Sigmoid colon (tissue), 7 donors: ENCODE results near the gene ZNF771. TPM values are rescaled to one million over a fixed set of nuclear protein-coding genes. Genes with fewer than 3 reads are reported as not detected.
A peak's percentile ranks its signal among the peaks of the same experiment; 100 is the strongest.

Experiments
- DNase-seq: peaks from one replicate; pipeline ENCODE4 v3.0.0-alpha.2; 2019
- H3K27ac ChIP-seq, 4 donors: fragments of 200-600 bp; sonication (generic); one replicate each; pipeline ENCODE4 v1.5.1; 2016 to 2019; ENCODE audit warnings: mild to moderate bottlenecking in 1 of 4
- H3K27me3 ChIP-seq, 3 donors: fragments of 200-600 bp; sonication (generic); one replicate each; pipeline ENCODE4 v1.5.1; 2019; ENCODE audit warnings: mild to moderate bottlenecking in 1 of 3
- H3K36me3 ChIP-seq, 4 donors: fragments of 200-600 bp; sonication (generic); one replicate each; pipeline ENCODE4 v1.5.1; 2016 to 2019
- H3K4me1 ChIP-seq, 4 donors: fragments of 200-600 bp; sonication (generic); one replicate each; pipeline ENCODE4 v1.5.1; 2017 to 2019
- H3K4me3 ChIP-seq, 4 donors: fragments of 200-600 bp; sonication (generic); one replicate each; pipeline ENCODE4 v1.5.1; 2017 to 2019; ENCODE audit warnings: mild to moderate bottlenecking in 2 of 4, moderate library complexity in 1 of 4
- H3K9me3 ChIP-seq, 4 donors: fragments of 200-600 bp in 3 of 4; sonication (generic) in 3 of 4; one replicate each; pipeline versions ENCODE4 v1.5.1 to v1.6.1; 2013 to 2019
- EP300 ChIP-seq, 4 donors: sonication (generic); formaldehyde crosslinking; IDR thresholded peaks; one replicate each; pipeline ENCODE4 v1.6.1; 2017; ENCODE audit warnings: antibody characterized with exemption in 4 of 4
- POLR2A ChIP-seq, 2 donors: fragments of 450-650 bp; IDR thresholded peaks; one replicate each; pipeline ENCODE4 v1.6.1; 2016; ENCODE audit warnings: antibody characterized with exemption in 2 of 2, mild to moderate bottlenecking in 2 of 2, moderate library complexity in 2 of 2
- POLR2AphosphoS5 ChIP-seq, 4 donors: sonication (generic); formaldehyde crosslinking; IDR thresholded peaks; one replicate each; pipeline ENCODE4 v1.6.1; 2017; ENCODE audit warnings: antibody characterized with exemption in 4 of 4
- WGBS, 2 donors: extraction: QIAGEN DNeasy Blood & Tissue Kit; methylation state at CpG; one replicate each; pipeline ENCODE4 v1.1.7; 2013; 5-methylcytosine and 5-hydroxymethylcytosine counted together
- intact Hi-C: fragments of 100-400 bp; cut with DNase I; formaldehyde crosslinking; loops from one replicate; pipeline ENCODE4 v1.15.1; 2023
- polyA plus RNA-seq, 3 donors: library from polyadenylated mRNA; stranded (reverse); fragments of 200-250 nt; gene quantifications; one replicate each; pipeline ENCODE4 v1.2.3, GENCODE V29; 2013
- total RNA-seq, 4 donors: library from RNA; depleted of rRNA; stranded (reverse); fragments of >200 nt; gene quantifications; one replicate each; pipeline ENCODE4 v1.1.0, GENCODE V29; 2016
- TF ChIP-seq, protein P1 (sequence below), 4 experiments: fragments of 450-650 bp in 3 of 4; fragments of 200-600 bp in 1 of 4; IDR thresholded peaks; one replicate each; pipeline ENCODE4 v1.5.1; 2016 to 2019; ENCODE audit warnings: antibody characterized with exemption in 4 of 4, mild to moderate bottlenecking in 3 of 4, moderate library complexity in 2 of 4
- donor health status: healthy with polysubstance abuse.
- donor health status: Bipolar disorder and iron deficiency.
- donor health status: healthy.

ZNF771 gene
- total RNA-seq (10 to 100 TPM; 17.4 to 30.7 (median 20.3) TPM), polyA plus RNA-seq (1 to 10 TPM; 2.5 to 5.2 (median 3.0) TPM)

DNA sequence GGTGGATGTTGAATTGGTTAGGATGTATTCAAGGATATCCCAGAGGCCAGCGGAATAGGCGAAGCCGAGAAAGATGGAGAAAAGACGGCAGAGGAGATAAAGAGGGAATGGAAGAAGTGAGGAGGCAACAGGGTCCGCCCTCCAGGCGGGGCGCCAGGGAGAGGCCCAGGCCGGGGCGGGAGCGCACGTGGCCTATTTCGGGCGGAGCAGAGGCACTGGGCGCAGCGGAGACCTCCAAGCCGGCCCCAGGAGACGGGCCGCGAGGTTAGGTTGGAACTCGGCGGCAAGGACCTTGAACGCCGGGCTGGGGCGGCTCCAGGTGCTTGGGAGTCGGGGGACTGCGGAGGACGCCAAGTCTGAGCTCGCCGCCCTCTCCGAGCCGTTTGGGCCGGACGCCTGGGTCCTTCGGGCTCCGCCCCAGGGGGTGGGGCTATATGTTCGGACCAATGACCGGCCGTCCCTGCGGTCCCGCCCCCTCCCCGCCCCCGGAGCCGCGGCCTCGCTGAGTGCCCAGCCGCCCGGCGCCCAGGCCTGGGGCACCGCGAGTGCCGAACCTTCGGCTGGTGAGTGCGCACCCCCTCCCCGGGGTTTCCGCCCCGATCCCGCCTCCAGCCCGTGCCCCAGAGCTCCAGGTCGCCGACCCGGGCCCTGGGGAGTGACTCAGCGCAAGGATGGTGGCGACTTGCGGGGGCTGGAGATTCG lies at the start of gene ZNF771:
ZNF771 (plus strand) TSS at position 505 of the 702 bp plus-strand sequence. CDS start 448 bp downstream, outside the sequence.
- 0 to 1% methylated on average over 65 of the region's 65 CpGs for WGBS, 2 donors
- intact Hi-C loops: loop anchor here (2.0 to 5.0 kb wide), 4 partner anchors 35 to 315 kb away; partner anchors contain the start of genes MYL11, TBC1D10B and TBX6

DNA sequence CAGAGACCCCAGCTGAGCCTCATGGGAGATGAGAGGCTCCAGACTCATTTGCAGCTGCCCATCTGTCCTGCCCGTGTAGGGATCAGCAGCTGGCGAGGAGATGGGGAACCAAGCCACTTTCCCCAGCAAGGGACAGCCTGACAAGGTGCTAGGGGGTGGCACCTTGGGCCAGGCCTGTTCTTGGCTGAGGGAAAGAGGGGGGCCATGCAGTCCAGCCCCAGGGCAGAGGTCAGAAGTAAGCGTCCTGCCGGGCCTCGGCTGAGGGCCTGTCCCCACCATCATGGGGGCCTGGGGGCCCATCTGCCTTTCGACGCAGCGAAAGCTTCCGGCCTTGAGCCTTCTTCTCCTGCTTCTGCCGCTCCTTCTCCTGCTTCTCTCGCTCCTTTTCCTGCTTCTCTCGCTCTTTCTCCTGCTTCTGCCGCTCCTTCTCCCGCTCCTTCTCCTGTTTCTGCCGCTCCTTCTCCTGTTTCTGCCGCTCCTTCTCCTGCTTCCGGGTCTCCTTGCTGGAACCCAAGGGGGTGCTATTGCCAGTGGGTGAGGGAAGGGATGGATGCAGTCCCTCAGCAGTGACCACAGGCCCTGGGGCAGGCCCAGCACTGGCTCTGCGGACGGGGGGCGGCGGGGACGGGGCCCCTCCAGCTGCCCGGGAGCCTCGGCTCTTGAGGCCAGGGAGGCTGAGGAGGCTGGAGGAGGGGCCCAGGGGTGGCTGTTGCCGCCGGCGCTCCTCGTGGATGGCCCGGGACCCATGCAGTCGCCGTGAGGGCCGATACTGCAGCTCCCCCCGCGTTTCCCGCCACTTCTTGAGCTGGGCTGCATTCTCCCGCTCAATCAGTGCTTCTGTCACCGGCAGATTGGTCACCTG lies 49.5 kb upstream of the ZNF771 start:
- H3K27me3 ChIP-seq: no peaks in the 10 kb centered on the region
- WGBS, 2 donors: 85 to 90% methylated on average over 37 of the region's 37 CpGs
- no peak for DNase-seq
- peaks cover 0 to 60% (median 29%) of the 10 kb centered on the region in 4 donors for H3K36me3 ChIP-seq
- no peak overlapping the region for H3K27ac ChIP-seq
- H3K4me3 ChIP-seq: no peak overlapping the region
- intact Hi-C loops: no loop called here
- no peaks in the 10 kb centered on the region for H3K9me3 ChIP-seq
- TF ChIP-seq EP300 (IDR thresholded peaks at IDR 0.05) (no peak), POLR2AphosphoS5 (IDR thresholded peaks at IDR 0.05) (no peak), POLR2A (IDR thresholded peaks at IDR 0.05) (no peak)
- TF ChIP-seq, protein P1, sequence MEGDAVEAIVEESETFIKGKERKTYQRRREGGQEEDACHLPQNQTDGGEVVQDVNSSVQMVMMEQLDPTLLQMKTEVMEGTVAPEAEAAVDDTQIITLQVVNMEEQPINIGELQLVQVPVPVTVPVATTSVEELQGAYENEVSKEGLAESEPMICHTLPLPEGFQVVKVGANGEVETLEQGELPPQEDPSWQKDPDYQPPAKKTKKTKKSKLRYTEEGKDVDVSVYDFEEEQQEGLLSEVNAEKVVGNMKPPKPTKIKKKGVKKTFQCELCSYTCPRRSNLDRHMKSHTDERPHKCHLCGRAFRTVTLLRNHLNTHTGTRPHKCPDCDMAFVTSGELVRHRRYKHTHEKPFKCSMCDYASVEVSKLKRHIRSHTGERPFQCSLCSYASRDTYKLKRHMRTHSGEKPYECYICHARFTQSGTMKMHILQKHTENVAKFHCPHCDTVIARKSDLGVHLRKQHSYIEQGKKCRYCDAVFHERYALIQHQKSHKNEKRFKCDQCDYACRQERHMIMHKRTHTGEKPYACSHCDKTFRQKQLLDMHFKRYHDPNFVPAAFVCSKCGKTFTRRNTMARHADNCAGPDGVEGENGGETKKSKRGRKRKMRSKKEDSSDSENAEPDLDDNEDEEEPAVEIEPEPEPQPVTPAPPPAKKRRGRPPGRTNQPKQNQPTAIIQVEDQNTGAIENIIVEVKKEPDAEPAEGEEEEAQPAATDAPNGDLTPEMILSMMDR (IDR thresholded peaks at IDR 0.05): no peak
- H3K4me1 ChIP-seq: peaks cover 0 to 38% (median 31%) of the 10 kb centered on the region in 4 donors

More for the DNA sequence above, at the start of gene ZNF771:
- Histone ChIP-seq H3K27me3 (no peaks in the 10 kb centered on the region), H3K4me1 (peaks cover 0 to 29% (median 26%) of the 10 kb centered on the region in 4 donors), H3K9me3 (no peaks in the 10 kb centered on the region), H3K27ac (peak within 1 kb of the TSS; percentile 81 to 97 (median 90)), H3K4me3 (peak within 1 kb of the TSS; percentile 57 to 88 (median 65)), H3K36me3 (peaks cover 0 to 11% (median 0%) of the 10 kb centered on the region in 4 donors)
- DNase-seq: peak; percentile 96
- TF ChIP-seq, protein P1 (IDR thresholded peaks at IDR 0.05): no peak
- TF ChIP-seq POLR2A (IDR thresholded peaks at IDR 0.05) (peak; percentile 40 to 63), POLR2AphosphoS5 (IDR thresholded peaks at IDR 0.05) (peak; percentile 29 to 87 (median 72)), EP300 (IDR thresholded peaks at IDR 0.05) (no peak)

DNA sequence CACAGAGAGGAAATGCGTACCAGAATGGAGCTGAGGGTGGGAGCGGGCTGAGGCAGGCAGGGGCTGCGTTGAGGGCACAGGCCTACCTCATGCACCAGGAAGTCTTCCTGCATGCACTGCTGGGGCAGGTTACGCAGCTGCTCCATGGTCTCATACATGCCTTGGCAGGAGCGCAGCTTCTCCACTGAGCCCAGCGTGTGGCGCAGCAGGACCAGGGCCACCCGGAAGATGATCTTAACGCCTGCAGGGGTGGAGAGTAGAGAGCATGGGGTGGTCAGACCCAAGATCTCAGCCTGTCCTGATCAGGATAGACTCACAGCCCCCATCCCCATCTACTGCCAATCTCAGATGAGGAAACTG lies 48.8 kb upstream of the ZNF771 start:
- peaks cover 0 to 60% (median 28%) of the 10 kb centered on the region in 4 donors for H3K36me3 ChIP-seq
- H3K27me3 ChIP-seq: no peaks in the 10 kb centered on the region
- WGBS, 2 donors: 93 to 95% methylated on average over 9 of the region's 9 CpGs
- no peak overlapping the region for H3K27ac ChIP-seq
- intact Hi-C loops: no loop called here
- peaks cover 0 to 32% (median 25%) of the 10 kb centered on the region in 4 donors for H3K4me1 ChIP-seq
- peak; percentile 65 for DNase-seq
- no peaks in the 10 kb centered on the region for H3K9me3 ChIP-seq
- no peak overlapping the region for H3K4me3 ChIP-seq
- TF ChIP-seq EP300 (IDR thresholded peaks at IDR 0.05): no peak
- TF ChIP-seq, protein P1 (IDR thresholded peaks at IDR 0.05): no peak
- no peak for TF ChIP-seq POLR2A (IDR thresholded peaks at IDR 0.05)
- TF ChIP-seq POLR2AphosphoS5 (IDR thresholded peaks at IDR 0.05): no peak

DNA sequence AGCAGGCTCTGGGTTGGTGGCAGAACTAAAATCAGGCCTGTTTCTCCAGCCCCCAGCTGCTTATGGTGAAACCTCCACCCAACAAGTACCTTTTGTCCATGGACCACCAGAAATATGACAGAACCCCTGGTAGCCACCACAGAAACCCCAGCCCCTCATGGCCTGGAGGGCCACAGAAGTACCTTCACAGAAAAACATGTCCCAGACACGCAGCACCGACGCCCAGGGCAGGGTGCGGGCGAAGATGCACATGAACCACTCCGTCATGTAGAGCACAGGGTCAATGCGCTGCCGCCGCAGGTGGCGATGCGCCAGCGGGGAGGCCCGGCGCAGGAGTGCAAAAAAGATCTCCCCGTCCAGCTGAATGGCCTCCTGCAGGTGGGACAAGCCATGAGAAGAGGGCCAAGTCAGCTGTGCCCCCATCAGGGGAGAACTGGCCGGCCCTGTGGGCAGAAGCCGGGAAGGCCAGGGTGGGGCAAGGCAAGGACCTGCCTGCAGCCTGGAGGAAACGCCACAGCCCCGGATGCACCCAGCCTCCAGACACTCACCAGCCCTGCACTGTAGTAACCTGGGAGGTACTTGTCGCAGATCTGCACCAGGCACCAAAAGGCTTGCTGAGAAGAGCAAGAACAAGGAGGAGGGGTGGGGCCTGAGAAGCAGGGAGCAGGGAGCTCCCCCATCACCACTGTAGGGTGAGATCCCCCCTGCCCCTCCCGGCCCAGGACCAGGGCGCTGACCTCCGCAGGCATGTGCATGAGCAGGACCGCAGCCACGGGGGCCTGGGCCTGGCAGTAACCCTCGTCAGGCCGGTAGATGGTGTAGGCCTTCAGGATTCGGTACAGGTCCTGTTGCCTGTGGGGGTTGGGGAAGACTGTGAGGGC lies 48.2 kb upstream of the ZNF771 start:
- intact Hi-C loops: no loop called here
- no peak overlapping the region for H3K4me3 ChIP-seq
- peaks cover 0 to 25% (median 18%) of the 10 kb centered on the region in 4 donors for H3K4me1 ChIP-seq
- no peak for TF ChIP-seq POLR2AphosphoS5 (IDR thresholded peaks at IDR 0.05)
- TF ChIP-seq, protein P1 (IDR thresholded peaks at IDR 0.05): no peak
- no peak for TF ChIP-seq POLR2A (IDR thresholded peaks at IDR 0.05)
- TF ChIP-seq EP300 (IDR thresholded peaks at IDR 0.05): no peak
- H3K27me3 ChIP-seq: no peaks in the 10 kb centered on the region
- H3K36me3 ChIP-seq: peaks cover 0 to 63% (median 28%) of the 10 kb centered on the region in 4 donors
- H3K9me3 ChIP-seq: no peaks in the 10 kb centered on the region
- 89 to 94% methylated on average over 28 of the region's 28 CpGs for WGBS, 2 donors
- DNase-seq: peak; percentile 61
- no peak overlapping the region for H3K27ac ChIP-seq
